ENCODE data around the gene TDRD1.

Gene TDRD1

GRCh38 chr10:114265392-114266053, 86.4 kb downstream of the TDRD1 start:
- DNase-seq (ENCODE audit: low read depth in 2 of 2): no peak

- no peak for DNase-seq (ENCODE audit: low read depth in 2 of 2)
Measured at GRCh38 chr10:114266521-114266920, 87.4 kb downstream of the TDRD1 start.

- no peak for DNase-seq (ENCODE audit: low read depth in 2 of 2)
Measured at GRCh38 chr10:114271075-114271778, 92.1 kb downstream of the TDRD1 start.

GRCh38 chr10:114271779-114272167, 92.6 kb downstream of the TDRD1 start:
- no peak for DNase-seq (ENCODE audit: low read depth in 2 of 2)

GRCh38 chr10:114272696-114273095, 93.5 kb downstream of the TDRD1 start:
- no peak for DNase-seq (ENCODE audit: low read depth in 2 of 2)

GRCh38 chr10:114273910-114274309, 94.8 kb downstream of the TDRD1 start:
- DNase-seq (ENCODE audit: low read depth in 2 of 2): no peak

- DNase-seq (ENCODE audit: low read depth in 2 of 2): no peak
Measured at GRCh38 chr10:114274616-114275453, 95.7 kb downstream of the TDRD1 start.

- no peak for DNase-seq (ENCODE audit: low read depth in 2 of 2)
Measured at GRCh38 chr10:114276066-114276465, 96.9 kb downstream of the TDRD1 start.

GRCh38 chr10:114276671-114277070, 97.5 kb downstream of the TDRD1 start:
- no peak for DNase-seq (ENCODE audit: low read depth in 2 of 2)

GRCh38 chr10:114278140-114278883, 99.2 kb downstream of the TDRD1 start:
- no peak for DNase-seq (ENCODE audit: low read depth in 2 of 2)

GRCh38 chr10:114278884-114279191, 99.7 kb downstream of the TDRD1 start:
- no peak for DNase-seq (ENCODE audit: low read depth in 2 of 2)

- no peak for DNase-seq (ENCODE audit: low read depth in 2 of 2)
Measured at GRCh38 chr10:114279289-114279688, 100.1 kb downstream of the TDRD1 start.

GRCh38 chr10:114279901-114280644, 100.9 kb downstream of the TDRD1 start:
- no peak for DNase-seq (ENCODE audit: low read depth in 2 of 2)

GRCh38 chr10:114281006-114281405, 101.9 kb downstream of the TDRD1 start:
- no peak for DNase-seq (ENCODE audit: low read depth in 2 of 2)

- no peak for DNase-seq (ENCODE audit: low read depth in 2 of 2)
Measured at GRCh38 chr10:114281461-114281860, 102.3 kb downstream of the TDRD1 start.
